Vagina (tissue), 2 donors: ENCODE data around the gene FAM9C.
"Not testable (repeated sequence)": the region's sequence is repeated elsewhere in the genome, so short reads cannot be mapped to it uniquely, and the experiment has no call there.

Source experiments
- CTCF ChIP-seq, 3 experiments: fragments of 450-650 bp in 2 of 3; fragments of 200-600 bp in 1 of 3; sonication (generic) in 1 of 3; IDR thresholded peaks; one replicate each; pipeline ENCODE4 v1.5.1; 2017 to 2019; ENCODE audit warnings: antibody characterized with exemption in 3 of 3, mild to moderate bottlenecking in 2 of 3, moderate library complexity in 2 of 3
- POLR2A ChIP-seq, 2 donors: fragments of 450-650 bp; IDR thresholded peaks; one replicate each; pipeline ENCODE4 v1.6.1; 2017; ENCODE audit warnings: antibody characterized with exemption in 2 of 2, mild to moderate bottlenecking in 2 of 2, moderate library complexity in 2 of 2
- POLR2AphosphoS5 ChIP-seq, 2 donors: sonication (generic); formaldehyde crosslinking; IDR thresholded peaks; one replicate each; pipeline ENCODE4 v1.9.0; 2017; ENCODE audit warnings: antibody characterized with exemption in 2 of 2, mild to moderate bottlenecking in 2 of 2, low read depth in 1 of 2; ENCODE audit not compliant: insufficient read depth in 1 of 2

GRCh38 chrX:13083755-13084326, 39.4 kb upstream of the FAM9C start:
- not testable (repeated sequence) for TF ChIP-seq CTCF (IDR thresholded peaks at IDR 0.05); POLR2A (IDR thresholded peaks at IDR 0.05); POLR2AphosphoS5 (IDR thresholded peaks at IDR 0.05; ENCODE audit: insufficient read depth in 1 of 2, low read depth in 1 of 2)
